Osteocyte (in vitro differentiated cells): ENCODE measurements around the gene SIGLEC7. TPM values are rescaled to one million over a fixed set of nuclear protein-coding genes. Genes with fewer than 3 reads are reported as not detected.

Experiments
- DNase-seq: peaks from one replicate; pipeline ENCODE4 v3.0.0; 2021; ENCODE audit warnings: mixed read lengths; ENCODE audit not compliant: unreplicated experiment; ENCODE audit errors: extremely low spot score
- H3K27ac Mint-ChIP-seq: one replicate; pipeline ENCODE4 v1.8.0; 2021; ENCODE audit warnings: mild to moderate bottlenecking, mixed read lengths; ENCODE audit not compliant: unreplicated experiment
- H3K27me3 Mint-ChIP-seq: one replicate; pipeline ENCODE4 v1.8.0; 2021; ENCODE audit warnings: mixed read lengths; ENCODE audit not compliant: unreplicated experiment
- H3K36me3 Mint-ChIP-seq: one replicate; pipeline ENCODE4 v1.8.0; 2021; ENCODE audit warnings: mixed read lengths; ENCODE audit not compliant: unreplicated experiment
- H3K4me1 Mint-ChIP-seq: one replicate; pipeline ENCODE4 v1.8.0; 2021; ENCODE audit warnings: mixed read lengths; ENCODE audit not compliant: unreplicated experiment
- H3K4me3 Mint-ChIP-seq: one replicate; pipeline ENCODE4 v1.8.0; 2021; ENCODE audit warnings: mild to moderate bottlenecking, moderate library complexity, mixed read lengths; ENCODE audit not compliant: unreplicated experiment
- H3K9me3 Mint-ChIP-seq: one replicate; pipeline ENCODE4 v1.8.0; 2021; ENCODE audit warnings: mixed read lengths; ENCODE audit not compliant: unreplicated experiment
- total RNA-seq: library from RNA; stranded (reverse); gene quantifications from 2 replicates; pipeline ENCODE4 v1.2.1, GENCODE V29; 2021
- TF ChIP-seq, protein P1 (sequence below): fragments of 200-600 bp; sonication (generic); IDR thresholded peaks from 2 replicates; pipeline ENCODE4 v1.5.0; 2021; ENCODE audit warnings: antibody characterized with exemption, mild to moderate bottlenecking, moderate library complexity

SIGLEC7 gene
- total RNA-seq, 1 donor from 2014 or later = not detected

DNA sequence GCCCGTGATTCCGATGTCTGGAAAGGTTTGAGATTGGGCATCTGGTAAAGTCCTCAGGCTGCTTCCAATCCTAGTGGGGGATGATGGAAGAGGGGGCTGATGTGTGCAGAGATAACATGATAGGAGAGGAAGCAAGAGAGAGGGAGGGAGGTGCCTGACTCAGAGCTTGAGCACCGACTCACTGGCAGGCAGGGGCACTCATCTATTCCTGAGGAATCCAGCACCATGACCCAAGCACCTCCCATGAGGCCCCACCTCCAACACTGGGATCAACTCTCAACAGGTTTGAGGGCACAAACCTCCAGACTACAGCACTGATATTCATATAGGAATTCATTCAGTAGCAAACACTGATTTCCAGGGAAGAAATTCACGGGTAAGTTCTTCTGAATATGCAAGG, 23.0 kb upstream of the SIGLEC7 start:
- no peak for DNase-seq
- no peaks in the 10 kb centered on the region for H3K27me3 Mint-ChIP-seq
- TF ChIP-seq, protein P1, sequence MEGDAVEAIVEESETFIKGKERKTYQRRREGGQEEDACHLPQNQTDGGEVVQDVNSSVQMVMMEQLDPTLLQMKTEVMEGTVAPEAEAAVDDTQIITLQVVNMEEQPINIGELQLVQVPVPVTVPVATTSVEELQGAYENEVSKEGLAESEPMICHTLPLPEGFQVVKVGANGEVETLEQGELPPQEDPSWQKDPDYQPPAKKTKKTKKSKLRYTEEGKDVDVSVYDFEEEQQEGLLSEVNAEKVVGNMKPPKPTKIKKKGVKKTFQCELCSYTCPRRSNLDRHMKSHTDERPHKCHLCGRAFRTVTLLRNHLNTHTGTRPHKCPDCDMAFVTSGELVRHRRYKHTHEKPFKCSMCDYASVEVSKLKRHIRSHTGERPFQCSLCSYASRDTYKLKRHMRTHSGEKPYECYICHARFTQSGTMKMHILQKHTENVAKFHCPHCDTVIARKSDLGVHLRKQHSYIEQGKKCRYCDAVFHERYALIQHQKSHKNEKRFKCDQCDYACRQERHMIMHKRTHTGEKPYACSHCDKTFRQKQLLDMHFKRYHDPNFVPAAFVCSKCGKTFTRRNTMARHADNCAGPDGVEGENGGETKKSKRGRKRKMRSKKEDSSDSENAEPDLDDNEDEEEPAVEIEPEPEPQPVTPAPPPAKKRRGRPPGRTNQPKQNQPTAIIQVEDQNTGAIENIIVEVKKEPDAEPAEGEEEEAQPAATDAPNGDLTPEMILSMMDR = no peak

DNA sequence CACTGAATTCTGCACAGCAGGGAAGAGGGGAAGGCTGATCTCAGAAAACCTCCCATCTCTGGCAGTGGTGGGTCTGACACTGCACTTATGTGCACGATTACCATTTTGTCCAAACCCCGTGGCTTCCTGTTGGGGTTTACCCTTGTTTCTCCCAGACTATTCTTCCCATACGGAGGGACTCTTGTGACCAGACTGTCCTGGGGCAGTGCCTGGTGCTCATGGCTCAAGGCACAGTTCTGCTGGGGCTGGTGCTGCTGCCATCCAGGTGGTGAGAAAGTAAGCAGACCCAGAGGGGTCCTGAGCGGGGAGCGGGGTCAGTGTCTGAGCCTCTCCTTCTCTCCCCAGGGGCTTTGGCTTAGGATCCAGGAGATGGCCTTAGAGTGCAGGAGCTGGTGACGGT, 22.5 kb upstream of the SIGLEC7 start:
- Mint-ChIP-seq H3K27ac (no peak overlapping the region), H3K4me3 (no peak overlapping the region), H3K9me3 (no peaks in the 10 kb centered on the region), H3K36me3 (no peaks in the 10 kb centered on the region), H3K4me1 (no peaks in the 10 kb centered on the region), H3K27me3 (no peaks in the 10 kb centered on the region)
- DNase-seq = no peak
- TF ChIP-seq, protein P1 = no peak

More for the DNA sequence above, 23.0 kb upstream of the SIGLEC7 start:
- Mint-ChIP-seq H3K36me3 (no peaks in the 10 kb centered on the region), H3K27ac (no peak overlapping the region), H3K4me3 (no peak overlapping the region), H3K4me1 (no peaks in the 10 kb centered on the region), H3K9me3 (no peaks in the 10 kb centered on the region)

DNA sequence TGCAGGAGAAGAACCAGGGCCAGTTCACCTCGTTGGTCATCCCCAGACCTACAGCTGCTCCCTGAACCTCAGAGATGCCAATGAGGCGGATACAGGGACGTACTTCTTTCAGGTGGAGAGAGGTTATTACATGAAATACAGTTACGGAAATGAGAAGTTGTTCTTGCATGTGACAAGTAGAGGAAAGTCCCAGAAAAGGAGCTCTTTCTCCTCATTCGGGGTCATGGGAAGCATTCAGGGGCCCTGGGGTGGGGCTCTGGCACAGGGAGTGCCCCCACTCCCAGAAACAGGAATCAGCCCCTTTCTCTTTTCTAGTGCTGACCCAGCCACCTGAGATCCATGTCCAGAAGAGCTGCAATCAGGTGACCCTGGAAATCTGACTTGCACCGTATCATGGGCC, 21.9 kb upstream of the SIGLEC7 start:
- TF ChIP-seq, protein P1 = no peak
- no peak overlapping the region for H3K27ac Mint-ChIP-seq
- H3K27me3 Mint-ChIP-seq = no peaks in the 10 kb centered on the region
- H3K9me3 Mint-ChIP-seq = no peaks in the 10 kb centered on the region
- DNase-seq = no peak
- no peaks in the 10 kb centered on the region for H3K4me1 Mint-ChIP-seq
- no peaks in the 10 kb centered on the region for H3K36me3 Mint-ChIP-seq
- no peak overlapping the region for H3K4me3 Mint-ChIP-seq

DNA sequence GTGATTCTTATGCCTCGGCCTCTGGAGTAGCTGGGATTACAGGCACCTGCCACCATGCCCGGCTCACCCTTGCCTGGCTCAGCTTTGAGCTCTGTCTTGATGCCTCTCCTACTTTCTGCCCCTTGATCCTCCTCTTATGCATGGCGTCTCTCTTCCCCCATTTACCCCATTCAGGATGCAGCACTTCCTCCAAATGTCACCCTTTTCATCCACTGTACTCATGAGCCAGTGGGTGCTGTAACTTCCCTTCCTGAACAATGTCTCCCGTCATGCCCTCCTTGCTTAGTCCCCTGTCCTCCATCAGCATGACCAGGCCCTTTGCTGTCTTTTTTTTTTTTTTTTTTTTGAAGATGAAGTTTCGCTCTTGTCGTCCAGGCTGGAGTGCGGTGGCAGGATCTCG, 20.8 kb upstream of the SIGLEC7 start:
- no peaks in the 10 kb centered on the region for H3K4me1 Mint-ChIP-seq
- DNase-seq = no peak
- H3K4me3 Mint-ChIP-seq = no peak overlapping the region
- H3K27me3 Mint-ChIP-seq = no peaks in the 10 kb centered on the region
- TF ChIP-seq, protein P1 = no peak
- H3K36me3 Mint-ChIP-seq = no peaks in the 10 kb centered on the region
- H3K9me3 Mint-ChIP-seq = no peaks in the 10 kb centered on the region
- H3K27ac Mint-ChIP-seq = no peak overlapping the region

DNA sequence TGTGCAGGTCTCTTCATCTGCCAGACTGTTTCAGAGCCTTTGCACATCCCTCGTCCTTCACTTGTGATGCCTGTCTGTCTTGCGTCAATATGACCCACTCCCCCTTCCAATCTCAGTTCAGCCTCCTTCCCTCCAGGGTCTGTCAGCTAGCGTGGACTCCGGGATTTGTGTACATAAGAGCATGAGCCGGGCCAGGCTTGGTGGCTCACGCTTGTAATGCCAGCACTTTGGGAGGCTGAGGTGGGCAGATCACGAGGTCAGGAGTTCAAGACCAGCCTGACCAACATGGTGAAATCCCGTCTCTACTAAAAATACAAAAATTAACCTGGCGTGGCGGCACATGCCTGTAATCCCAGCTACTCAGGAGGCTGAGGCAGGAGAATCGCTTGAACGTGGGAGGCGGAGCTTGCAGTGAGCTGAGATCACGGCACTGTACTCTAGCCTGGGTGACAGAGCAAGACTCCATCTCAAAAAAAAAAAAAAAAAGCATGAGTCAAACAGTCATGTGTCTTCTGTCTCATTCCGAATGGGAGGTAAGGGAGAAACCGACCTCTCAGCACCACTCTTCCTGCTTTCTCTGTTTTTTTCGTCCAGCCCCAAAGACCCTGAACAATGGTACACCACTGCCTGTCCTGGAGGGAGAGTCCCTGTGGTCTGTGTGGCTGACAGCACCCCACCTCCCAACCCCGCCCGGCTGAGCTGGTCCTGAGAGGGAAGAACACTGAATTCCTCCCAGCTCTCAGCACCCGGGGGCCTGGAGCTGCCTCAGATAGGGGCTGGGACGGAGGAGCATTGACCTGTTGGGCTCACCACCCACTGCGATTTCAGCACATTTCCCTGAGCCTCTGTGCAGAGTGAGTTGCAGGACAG, 19.8 kb upstream of the SIGLEC7 start:
- Mint-ChIP-seq H3K36me3 (no peaks in the 10 kb centered on the region), H3K9me3 (no peaks in the 10 kb centered on the region), H3K4me1 (no peaks in the 10 kb centered on the region), H3K27ac (no peak overlapping the region), H3K4me3 (no peak overlapping the region), H3K27me3 (no peaks in the 10 kb centered on the region)
- DNase-seq = no peak
- TF ChIP-seq, protein P1 = no peak
